Stimulated activated CD4-positive, alpha-beta T cell treated with anti-CD3 and anti-CD28 coated beads, Interleukin-2, amount 100 ng/mL, for 48 hours (primary cell): ENCODE measurements around the gene FPR2.
"Not testable (repeated sequence)": the region's sequence is repeated elsewhere in the genome, so short reads cannot be mapped to it uniquely, and the experiment has no call there.

Source experiments
- DNase-seq, 2 donors: peaks; one replicate each; pipeline ENCODE4 v3.0.0-alpha.2; 2020

Gene FPR2

GRCh38 chr19:51760697-51761356 is at the start of gene FPR2:
Gene FPR2, plus strand, starts transcription at chr19:51761180. Its CDS starts 7,479 bp downstream, at chr19:51768659.
- DNase-seq = no peak

- DNase-seq = no peak
These were observed 49.3 kb upstream of the FPR2 start for GRCh38 chr19:51711702-51712101.

GRCh38 chr19:51712461-51713081 is 48.4 kb upstream of the FPR2 start:
- DNase-seq = no peak

- no peak for DNase-seq
These were observed 47.4 kb upstream of the FPR2 start for GRCh38 chr19:51713319-51714285.

GRCh38 chr19:51714848-51715247 is 46.1 kb upstream of the FPR2 start:
- no peak for DNase-seq

GRCh38 chr19:51715850-51716249 is 45.1 kb upstream of the FPR2 start:
- no peak for DNase-seq

GRCh38 chr19:51716925-51717324 is 44.1 kb upstream of the FPR2 start:
- no peak for DNase-seq

- DNase-seq = no peak
These were observed 41.6 kb upstream of the FPR2 start for GRCh38 chr19:51719251-51719988.

GRCh38 chr19:51721905-51722304 is 39.1 kb upstream of the FPR2 start:
- no peak for DNase-seq

- no peak for DNase-seq
These were observed 38.5 kb upstream of the FPR2 start for GRCh38 chr19:51722492-51722891.

- no peak for DNase-seq
These were observed 36.4 kb upstream of the FPR2 start for GRCh38 chr19:51724543-51724942.

- DNase-seq = no peak
These were observed 34.9 kb upstream of the FPR2 start for GRCh38 chr19:51726049-51726448.

- no peak for DNase-seq
These were observed 33.6 kb upstream of the FPR2 start for GRCh38 chr19:51727349-51727880.

GRCh38 chr19:51729781-51730180 is 31.2 kb upstream of the FPR2 start:
- no peak for DNase-seq

GRCh38 chr19:51733742-51734522 is 27.0 kb upstream of the FPR2 start:
- DNase-seq = no peak

- DNase-seq = no peak
These were observed 25.1 kb upstream of the FPR2 start for GRCh38 chr19:51735759-51736449.

GRCh38 chr19:51737389-51737788 is 23.6 kb upstream of the FPR2 start:
- no peak for DNase-seq

GRCh38 chr19:51737924-51738323 is 23.1 kb upstream of the FPR2 start:
- DNase-seq = no peak

GRCh38 chr19:51738523-51738922 is 22.5 kb upstream of the FPR2 start:
- not testable (repeated sequence) for DNase-seq

- no peak for DNase-seq
These were observed 21.3 kb upstream of the FPR2 start for GRCh38 chr19:51739466-51740213.
